Left ventricle myocardium inferior (tissue), 1 donor: ENCODE data around the gene METRN. TPM values are rescaled to one million over a fixed set of nuclear protein-coding genes. Genes with fewer than 3 reads are reported as not detected.
A peak's percentile ranks its signal among the peaks of the same experiment; 100 is the strongest.

Source experiments
- DNase-seq: peaks from one replicate; pipeline ENCODE4 v3.0.0-alpha.2; 2020
- H3K27ac ChIP-seq: fragments of 200-600 bp; replicated peaks from 2 replicates; pipeline ENCODE4 v1.8.0; 2021
- H3K27me3 ChIP-seq: fragments of 200-600 bp; 2 replicates; pipeline ENCODE4 v1.8.0; 2021; ENCODE audit warnings: low read depth
- H3K36me3 ChIP-seq: fragments of 200-600 bp; 2 replicates; pipeline ENCODE4 v1.8.0; 2021
- H3K4me1 ChIP-seq: fragments of 200-600 bp; 2 replicates; pipeline ENCODE4 v1.8.0; 2021
- H3K4me3 ChIP-seq: fragments of 200-600 bp; 2 replicates; pipeline ENCODE4 v1.8.0; 2021; ENCODE audit warnings: mild to moderate bottlenecking, moderate library complexity
- H3K9me3 ChIP-seq: fragments of 200-600 bp; replicated peaks from 2 replicates; pipeline ENCODE4 v1.8.0; 2021
- CTCF ChIP-seq: fragments of 200-600 bp; IDR thresholded peaks from 2 replicates; pipeline ENCODE4 v1.8.0; 2021; ENCODE audit warnings: antibody characterized with exemption, mild to moderate bottlenecking, borderline replicate concordance
- intact Hi-C: fragments of 100-400 bp; cut with micrococcal nuclease; formaldehyde crosslinking; loops from one replicate; pipeline ENCODE4 v1.11.0; 2022
- long read RNA-seq: library from polyadenylated mRNA; unstranded; transcript quantifications from one replicate; pipeline ENCODE4 v2.0.0, GENCODE V29; 2021
- total RNA-seq: library from RNA; stranded (reverse); fragmentation: NEBNext Ultra II Directional; extraction: Animal tissue kit (Norgen Biotek cat#: 25700); gene quantifications from one replicate; pipeline ENCODE4 v1.2.1, GENCODE V29; 2021
- donor health status: DM: no; HTN: yes; CAD: no; lungs with severe emphysema.

Gene METRN
- total RNA-seq: 62.5 TPM
- long read RNA-seq, transcript METRN-201 (3 exons, 915 nt): minor isoform, 51 of 279 reads
- long read RNA-seq, transcript METRN-204 (4 exons, 3,325 nt): major isoform, 158 of 279 reads
- long read RNA-seq, transcript METRN-206 (4 exons, 503 nt): minor isoform, 5 of 279 reads
- long read RNA-seq, partial matches to known transcripts: 30 of 279 reads
- long read RNA-seq, other reads (novel, unspliced or antisense): 35 of 279 reads

- H3K4me1 ChIP-seq: peaks cover 47% of the 10 kb centered on the region
- peaks cover 19% of the 10 kb centered on the region for H3K27me3 ChIP-seq
- H3K4me3 ChIP-seq: peak within 1 kb of the TSS; percentile 91
- peak; percentile 95 for DNase-seq
- no peaks in the 10 kb centered on the region for H3K9me3 ChIP-seq
- peak within 1 kb of the TSS; percentile 58 for H3K27ac ChIP-seq
- TF ChIP-seq CTCF: no peak
- intact Hi-C loops: no loop called here
- H3K36me3 ChIP-seq: no peaks in the 10 kb centered on the region
These were observed at the start of gene METRN for GRCh38 chr16:714558-715476. TSS of gene METRN (plus strand) at chr16:715118. CDS start at chr16:715290, 172 bp downstream.

- H3K27ac ChIP-seq: no peak overlapping the region
- peaks cover 27% of the 10 kb centered on the region for H3K4me1 ChIP-seq
- no peaks in the 10 kb centered on the region for H3K9me3 ChIP-seq
- no peak overlapping the region for H3K4me3 ChIP-seq
- H3K36me3 ChIP-seq: peaks cover 27% of the 10 kb centered on the region
- no peak for TF ChIP-seq CTCF
- intact Hi-C loops: no loop called here
- no peak for DNase-seq
- no peaks in the 10 kb centered on the region for H3K27me3 ChIP-seq
These were observed 48.3 kb upstream of the METRN start for GRCh38 chr16:666572-666971.

- Histone ChIP-seq H3K27ac (peak overlapping the region; percentile 95), H3K36me3 (peaks cover 34% of the 10 kb centered on the region), H3K4me1 (peaks cover 25% of the 10 kb centered on the region), H3K27me3 (no peaks in the 10 kb centered on the region), H3K4me3 (peak overlapping the region; percentile 100), H3K9me3 (no peaks in the 10 kb centered on the region)
- TF ChIP-seq CTCF: no peak
- intact Hi-C loops: no loop called here
- no peak for DNase-seq
These were observed 47.7 kb upstream of the METRN start for GRCh38 chr16:667113-667779.

GRCh38 chr16:667780-668518 is 47.0 kb upstream of the METRN start, which contains the start of gene RHOT2:
TSS of gene RHOT2 (plus strand) at chr16:668132. CDS start at chr16:668200, 68 bp downstream.
- DNase-seq: peak; percentile 95
- no peaks in the 10 kb centered on the region for H3K27me3 ChIP-seq
- intact Hi-C loops: no loop called here
- H3K9me3 ChIP-seq: no peaks in the 10 kb centered on the region
- H3K4me1 ChIP-seq: peaks cover 25% of the 10 kb centered on the region
- peak; percentile 94 for TF ChIP-seq CTCF
- H3K27ac ChIP-seq: peak within 1 kb of the TSS; percentile 95
- H3K36me3 ChIP-seq: peaks cover 41% of the 10 kb centered on the region
- H3K4me3 ChIP-seq: peak within 1 kb of the TSS; percentile 100
